Mononuclear cell (primary cell): Measurements from ENCODE around the gene PAX4. TPM values are rescaled to one million over a fixed set of nuclear protein-coding genes. Genes with fewer than 3 reads are reported as not detected.

Experiments used
- H3K27me3 ChIP-seq: 2 replicates; pipeline ENCODE4 v1.6.0; 2011; ENCODE audit warnings: low read length, control low read depth; ENCODE audit not compliant: insufficient read depth
- H3K4me1 ChIP-seq: 2 replicates; pipeline ENCODE4 v1.5.1; 2011; ENCODE audit warnings: mild to moderate bottlenecking, low read length, control low read depth; ENCODE audit not compliant: insufficient read depth
- H3K4me3 ChIP-seq: 2 replicates; pipeline ENCODE4 v1.5.1; 2011; ENCODE audit warnings: mild to moderate bottlenecking, low read length, moderate library complexity
- H3K9me3 ChIP-seq: 2 replicates; pipeline ENCODE4 v1.5.1; 2011; ENCODE audit warnings: low read depth, mild to moderate bottlenecking, control low read depth, low read length
- total RNA-seq: library from RNA; depleted of rRNA; stranded (reverse); fragments of >200 nt; gene quantifications from one replicate; pipeline ENCODE4 v1.2.3, GENCODE V29; 2012

PAX4 gene
- total RNA-seq, 1 donor, result not detected

- Histone ChIP-seq H3K9me3 (no peaks in the 10 kb centered on the region), H3K27me3 (no peaks in the 10 kb centered on the region), H3K4me3 (no peak overlapping the region), H3K4me1 (peaks cover 11% of the 10 kb centered on the region)
Observed at GRCh38 chr7:127647636-127648035, 29.7 kb upstream of the PAX4 start.

- H3K27me3 ChIP-seq, result no peaks in the 10 kb centered on the region
- no peaks in the 10 kb centered on the region for H3K9me3 ChIP-seq
- no peaks in the 10 kb centered on the region for H3K4me1 ChIP-seq
- H3K4me3 ChIP-seq, result no peak overlapping the region
Observed at GRCh38 chr7:127644484-127644883, 26.5 kb upstream of the PAX4 start.

- Histone ChIP-seq H3K27me3 (peaks cover 6% of the 10 kb centered on the region), H3K4me3 (no peak overlapping the region), H3K4me1 (no peaks in the 10 kb centered on the region), H3K9me3 (no peaks in the 10 kb centered on the region)
Observed at GRCh38 chr7:127638197-127638596, 20.3 kb upstream of the PAX4 start.

- Histone ChIP-seq H3K9me3 (no peaks in the 10 kb centered on the region), H3K4me3 (no peak overlapping the region), H3K4me1 (no peaks in the 10 kb centered on the region), H3K27me3 (peaks cover 6% of the 10 kb centered on the region)
Observed at GRCh38 chr7:127635659-127636285, 17.8 kb upstream of the PAX4 start.

- H3K4me3 ChIP-seq, result no peak overlapping the region
- peaks cover 3% of the 10 kb centered on the region for H3K27me3 ChIP-seq
- no peaks in the 10 kb centered on the region for H3K9me3 ChIP-seq
- no peaks in the 10 kb centered on the region for H3K4me1 ChIP-seq
Observed at GRCh38 chr7:127632276-127632910, 14.5 kb upstream of the PAX4 start.

GRCh38 chr7:127629268-127629854 lies 11.4 kb upstream of the PAX4 start:
- no peak overlapping the region for H3K4me3 ChIP-seq
- no peaks in the 10 kb centered on the region for H3K9me3 ChIP-seq
- peaks cover 5% of the 10 kb centered on the region for H3K27me3 ChIP-seq
- H3K4me1 ChIP-seq, result no peaks in the 10 kb centered on the region

- no peaks in the 10 kb centered on the region for H3K4me1 ChIP-seq
- H3K4me3 ChIP-seq, result no peak overlapping the region
- H3K27me3 ChIP-seq, result peaks cover 5% of the 10 kb centered on the region
- no peaks in the 10 kb centered on the region for H3K9me3 ChIP-seq
Observed at GRCh38 chr7:127628445-127628844, 10.5 kb upstream of the PAX4 start.

- Histone ChIP-seq H3K4me3 (no peak overlapping the region), H3K27me3 (peaks cover 26% of the 10 kb centered on the region), H3K9me3 (no peaks in the 10 kb centered on the region), H3K4me1 (no peaks in the 10 kb centered on the region)
Observed at GRCh38 chr7:127625331-127625730, 7.4 kb upstream of the PAX4 start.

- no peaks in the 10 kb centered on the region for H3K9me3 ChIP-seq
- H3K4me1 ChIP-seq, result no peaks in the 10 kb centered on the region
- peaks cover 42% of the 10 kb centered on the region for H3K27me3 ChIP-seq
- H3K4me3 ChIP-seq, result no peak overlapping the region
Observed at GRCh38 chr7:127620406-127621233, 2.7 kb upstream of the PAX4 start.

- Histone ChIP-seq H3K9me3 (no peaks in the 10 kb centered on the region), H3K27me3 (peaks cover 37% of the 10 kb centered on the region), H3K4me3 (no peak overlapping the region), H3K4me1 (no peaks in the 10 kb centered on the region)
Observed at GRCh38 chr7:127619681-127620405, 1.9 kb upstream of the PAX4 start.

- no peak overlapping the region for H3K4me3 ChIP-seq
- no peaks in the 10 kb centered on the region for H3K9me3 ChIP-seq
- no peaks in the 10 kb centered on the region for H3K4me1 ChIP-seq
- peaks cover 37% of the 10 kb centered on the region for H3K27me3 ChIP-seq
Observed at GRCh38 chr7:127618775-127619174, 833 bp upstream of the PAX4 start.

- Histone ChIP-seq H3K9me3 (no peaks in the 10 kb centered on the region), H3K27me3 (peaks cover 24% of the 10 kb centered on the region), H3K4me1 (no peaks in the 10 kb centered on the region), H3K4me3 (no peak overlapping the region)
Observed at GRCh38 chr7:127616724-127617123, 1.2 kb downstream of the PAX4 start.

- no peak overlapping the region for H3K4me3 ChIP-seq
- H3K4me1 ChIP-seq, result no peaks in the 10 kb centered on the region
- H3K27me3 ChIP-seq, result peaks cover 5% of the 10 kb centered on the region
- H3K9me3 ChIP-seq, result no peaks in the 10 kb centered on the region
Observed at GRCh38 chr7:127612263-127612662, 5.7 kb downstream of the PAX4 start.

- H3K27me3 ChIP-seq, result no peaks in the 10 kb centered on the region
- H3K4me1 ChIP-seq, result no peaks in the 10 kb centered on the region
- no peak overlapping the region for H3K4me3 ChIP-seq
- no peaks in the 10 kb centered on the region for H3K9me3 ChIP-seq
Observed at GRCh38 chr7:127609297-127609696, 8.6 kb downstream of the PAX4 start.

- H3K27me3 ChIP-seq, result no peaks in the 10 kb centered on the region
- H3K4me3 ChIP-seq, result no peak overlapping the region
- H3K4me1 ChIP-seq, result no peaks in the 10 kb centered on the region
- no peaks in the 10 kb centered on the region for H3K9me3 ChIP-seq
Observed at GRCh38 chr7:127608446-127608845, 9.5 kb downstream of the PAX4 start.
